GM10847 (cell line): Measurements from ENCODE around the gene PLD6.

ENCODE experiments used
- POLR2A ChIP-seq: IDR thresholded peaks from 2 replicates; pipeline ENCODE4 v1.6.1; 2011; ENCODE audit not compliant: insufficient read length; ENCODE audit errors: extremely low read depth

Gene PLD6, protein sequence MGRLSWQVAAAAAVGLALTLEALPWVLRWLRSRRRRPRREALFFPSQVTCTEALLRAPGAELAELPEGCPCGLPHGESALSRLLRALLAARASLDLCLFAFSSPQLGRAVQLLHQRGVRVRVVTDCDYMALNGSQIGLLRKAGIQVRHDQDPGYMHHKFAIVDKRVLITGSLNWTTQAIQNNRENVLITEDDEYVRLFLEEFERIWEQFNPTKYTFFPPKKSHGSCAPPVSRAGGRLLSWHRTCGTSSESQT

DNA sequence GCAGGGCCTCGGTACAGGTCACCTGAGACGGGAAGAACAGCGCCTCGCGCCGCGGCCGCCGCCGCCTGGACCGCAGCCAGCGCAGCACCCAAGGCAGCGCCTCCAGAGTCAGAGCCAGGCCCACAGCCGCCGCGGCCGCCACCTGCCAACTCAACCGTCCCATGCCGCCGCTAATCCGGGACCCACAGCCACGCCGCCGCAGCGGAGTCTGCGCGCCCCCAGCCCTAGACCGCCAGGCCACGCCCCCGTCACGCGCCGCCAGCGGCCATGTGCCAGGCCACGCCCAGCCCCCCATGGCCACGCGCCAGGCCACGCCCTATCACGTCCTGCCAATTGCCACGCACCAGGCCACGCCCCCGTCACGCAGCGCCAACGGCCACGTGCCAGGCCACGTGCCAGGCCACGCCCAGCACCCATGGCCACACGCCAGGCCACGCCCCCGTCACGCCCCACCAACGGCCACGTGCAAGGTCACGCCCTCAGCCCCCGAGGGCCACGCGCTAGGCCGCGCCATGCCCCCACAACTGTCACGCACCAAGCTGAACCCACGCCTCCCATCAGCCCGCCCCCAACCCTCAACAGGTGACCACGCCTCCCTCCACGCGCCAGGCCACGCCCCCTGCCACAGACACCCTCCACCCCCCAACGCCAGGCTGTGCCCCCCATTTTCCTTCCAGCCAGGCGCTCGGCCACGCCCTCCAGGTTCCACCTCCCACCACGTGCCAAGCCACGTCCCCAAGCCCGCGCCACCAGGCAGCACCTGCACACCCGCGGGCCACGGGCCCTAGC lies at the start of gene PLD6:
Gene PLD6, minus strand, starts transcription at position 210 of the 789 bp plus-strand sequence. Its CDS starts 47 bp downstream, at position 163.
- peak; percentile 19 for TF ChIP-seq POLR2A

DNA sequence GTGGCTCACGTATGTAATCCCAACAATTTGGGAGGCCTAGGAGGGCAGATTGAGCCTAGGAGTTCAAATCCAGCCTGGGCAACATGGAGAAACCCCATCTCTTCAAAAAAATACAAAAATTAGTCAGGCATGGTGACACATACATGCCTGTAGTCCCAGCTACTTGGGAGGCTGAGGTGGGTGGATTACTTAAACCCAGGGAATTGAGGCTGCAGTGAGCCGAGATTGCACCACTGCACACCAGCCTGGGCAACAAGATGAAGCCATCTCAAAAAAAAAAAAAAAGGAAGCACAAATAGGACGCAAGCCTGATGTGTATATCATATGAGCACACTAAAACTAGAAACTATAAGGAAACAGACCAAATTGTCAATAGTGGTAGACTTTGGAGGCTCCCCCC lies 47.9 kb upstream of the PLD6 start:
- no peak for TF ChIP-seq POLR2A

DNA sequence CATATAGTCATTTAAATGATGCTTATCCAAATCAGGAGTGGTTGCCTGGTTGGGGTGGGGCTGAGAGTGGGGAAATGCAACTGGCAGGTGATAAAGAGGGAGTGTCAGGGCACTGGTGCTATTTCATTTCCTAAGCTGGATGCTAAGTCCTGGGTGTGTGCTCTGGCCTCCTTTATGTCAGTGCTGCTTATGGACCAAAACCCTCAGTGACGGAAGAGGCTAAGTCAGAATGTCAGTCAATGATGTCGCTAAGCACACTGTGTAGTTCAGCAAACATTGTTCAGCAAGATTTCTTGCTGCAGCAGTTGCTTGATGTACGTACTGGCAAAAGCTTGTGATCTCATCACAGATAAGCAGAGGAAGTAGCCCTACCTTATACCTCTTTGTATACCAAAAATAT lies 47.3 kb upstream of the PLD6 start:
- no peak for TF ChIP-seq POLR2A

- no peak for TF ChIP-seq POLR2A
Observed at GRCh38 chr17:17252149-17252661, 46.1 kb upstream of the PLD6 start.

- no peak for TF ChIP-seq POLR2A
Observed at GRCh38 chr17:17246879-17247278, 40.7 kb upstream of the PLD6 start.

- no peak for TF ChIP-seq POLR2A
Observed at GRCh38 chr17:17243163-17243562, 37.0 kb upstream of the PLD6 start.

- no peak for TF ChIP-seq POLR2A
Observed at GRCh38 chr17:17242246-17242645, 36.1 kb upstream of the PLD6 start.

GRCh38 chr17:17241656-17242055 lies 35.5 kb upstream of the PLD6 start:
- no peak for TF ChIP-seq POLR2A

GRCh38 chr17:17239832-17240231 lies 33.7 kb upstream of the PLD6 start:
- no peak for TF ChIP-seq POLR2A

DNA sequence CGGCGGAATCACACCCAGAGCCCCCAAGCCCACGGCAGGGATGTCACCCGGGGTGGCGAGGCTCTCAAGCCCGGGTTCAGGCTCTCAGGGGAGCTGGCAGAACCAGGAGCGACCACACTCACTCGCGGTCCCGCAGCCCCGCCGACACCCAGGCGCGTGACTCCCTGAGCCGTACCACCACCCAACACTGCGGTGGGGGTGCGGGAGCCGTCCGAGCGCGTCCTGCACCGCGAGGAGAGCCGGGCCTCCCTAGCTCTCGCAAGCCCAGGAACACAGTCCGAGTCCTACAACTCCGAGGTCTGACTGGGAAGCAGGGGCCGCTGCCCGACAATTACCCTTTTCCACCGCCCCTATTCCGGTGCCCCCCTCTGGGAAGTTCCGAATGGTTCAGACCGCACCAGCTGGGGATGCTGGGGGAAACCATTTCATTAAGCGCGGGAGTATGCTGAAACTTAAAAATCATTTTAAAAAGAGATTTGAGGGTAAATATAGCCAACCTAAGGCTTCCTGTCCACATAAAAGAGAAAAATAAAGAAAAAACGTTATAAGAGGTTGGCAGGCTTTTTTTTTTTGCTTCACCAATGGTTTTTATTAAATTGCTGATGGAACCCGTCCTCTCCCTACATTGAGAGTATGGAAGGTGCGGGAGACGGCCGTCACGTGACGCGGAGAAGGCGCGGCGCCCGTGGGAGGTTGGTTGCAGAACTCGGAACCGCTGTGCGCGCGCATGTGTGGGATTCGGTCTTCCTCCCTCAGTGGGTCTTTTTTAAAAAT lies 31.1 kb upstream of the PLD6 start, which contains the start of gene FLCN:
Gene FLCN, minus strand, starts transcription at position 143 of the 774 bp plus-strand sequence. CDS start 9,031 bp downstream, outside the sequence.
- peak; percentile 91 for TF ChIP-seq POLR2A

DNA sequence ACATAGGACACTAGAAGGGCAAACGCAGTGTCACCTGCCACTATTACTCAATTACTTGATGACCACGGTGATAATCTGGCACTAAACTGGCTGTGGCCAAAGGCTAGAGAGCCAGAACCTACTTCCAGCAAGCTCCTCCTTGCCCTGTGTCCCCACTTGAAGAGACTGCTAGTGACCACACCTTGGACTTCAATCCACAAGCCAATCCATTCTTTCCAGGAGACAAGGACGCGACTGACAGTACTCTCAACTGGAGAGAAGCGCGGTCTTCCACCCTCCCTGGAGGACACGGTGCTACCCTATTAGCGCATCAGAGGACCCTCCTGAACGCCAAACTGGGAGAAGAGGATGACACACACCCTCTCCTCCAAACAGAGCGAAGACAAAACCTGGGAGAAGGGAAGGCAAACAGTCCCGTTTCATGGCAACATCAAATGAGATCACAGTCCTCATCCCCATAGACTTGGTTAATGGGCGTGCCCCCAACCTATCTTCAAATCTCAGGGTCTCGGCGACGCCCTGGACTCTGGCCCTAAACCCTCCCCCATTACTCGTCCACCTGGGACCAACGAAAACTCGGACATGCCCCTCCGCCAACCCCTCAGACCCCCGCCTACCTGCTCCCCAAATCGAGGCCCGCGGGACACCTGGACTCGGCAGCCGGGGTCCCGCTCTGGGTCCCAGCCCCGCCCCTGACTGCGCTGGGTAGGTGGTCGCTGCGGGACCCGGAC lies 30.3 kb upstream of the PLD6 start:
- TF ChIP-seq POLR2A, result no peak

DNA sequence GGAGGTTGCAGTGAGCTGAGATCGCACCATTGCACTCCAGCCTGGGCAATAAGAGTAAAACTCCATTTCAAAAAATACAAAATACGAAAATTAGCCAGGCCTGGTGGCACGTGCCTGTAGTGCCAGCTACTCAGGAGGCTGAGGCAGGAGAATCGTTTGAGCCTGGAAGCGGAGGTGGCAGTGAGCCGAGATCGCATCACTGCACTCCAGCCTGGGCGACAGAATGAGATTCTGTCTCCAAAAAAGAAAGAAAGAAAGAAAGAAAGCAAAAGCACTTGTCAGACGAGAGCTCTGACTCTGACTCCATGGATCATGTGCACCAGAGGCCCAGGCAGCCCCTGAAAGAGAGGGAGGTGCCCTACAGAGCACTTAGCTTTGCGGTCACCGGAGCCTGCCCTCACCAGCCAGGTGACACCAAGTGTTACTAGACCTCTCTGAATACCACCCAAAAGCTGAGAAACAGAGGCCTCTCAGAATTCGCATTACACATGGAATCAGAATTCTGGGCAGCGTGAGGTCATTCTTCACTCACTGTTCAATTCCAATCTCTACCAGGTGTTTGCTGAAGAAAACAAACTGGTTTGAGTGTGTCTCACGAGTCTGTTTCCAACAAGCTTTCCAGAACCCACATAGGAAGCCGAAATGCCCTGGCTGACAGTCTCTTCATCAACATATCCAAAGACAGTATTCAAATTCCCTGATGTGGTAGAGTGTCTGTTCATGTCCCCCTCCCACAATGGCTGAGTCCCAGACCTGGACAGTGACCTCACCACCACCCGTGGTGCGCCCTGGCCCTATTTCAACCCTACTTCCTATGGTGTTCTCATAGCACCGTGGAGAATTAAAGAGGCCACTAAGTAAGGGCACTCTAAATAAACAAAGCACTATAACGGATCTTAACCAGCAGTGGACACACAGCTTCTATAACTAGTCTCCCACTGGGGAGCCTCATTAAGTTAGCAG lies 29.4 kb upstream of the PLD6 start:
- TF ChIP-seq POLR2A, result no peak

GRCh38 chr17:17232303-17232621 lies 26.1 kb upstream of the PLD6 start:
- TF ChIP-seq POLR2A, result no peak
